HG03520 (cell line): Measurements from ENCODE around the gene POU2AF2.
"Not testable (repeated sequence)": the region's sequence is repeated elsewhere in the genome, so short reads cannot be mapped to it uniquely, and the experiment has no call there.

Experiments
- ATAC-seq: cut with Tn5 transposase; IDR thresholded peaks from one replicate; pipeline ENCODE4 v1.9.1; 2021; ENCODE audit warnings: mild to moderate bottlenecking, moderate library complexity; ENCODE audit not compliant: unreplicated experiment

Gene POU2AF2

DNA sequence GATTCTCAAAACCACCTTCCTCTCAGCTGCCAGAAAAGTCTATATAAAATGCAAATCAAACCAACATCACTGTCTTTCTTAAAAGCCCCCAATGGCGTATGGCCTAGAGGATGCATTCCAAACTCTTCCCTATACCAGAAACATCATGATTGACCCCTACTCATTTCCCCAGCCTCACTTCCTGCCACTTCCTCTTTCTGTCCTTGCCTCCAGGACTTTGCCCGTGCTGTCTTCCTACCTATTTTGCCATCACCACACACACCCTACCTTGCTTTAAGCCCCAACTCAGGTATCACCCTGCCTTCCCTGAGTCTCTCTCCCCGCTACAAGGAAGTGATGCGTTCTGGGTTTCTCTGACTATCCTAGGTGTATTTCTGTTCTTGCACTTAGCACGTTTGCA is 8.1 kb downstream of the POU2AF2 start:
- no peak for ATAC-seq

DNA sequence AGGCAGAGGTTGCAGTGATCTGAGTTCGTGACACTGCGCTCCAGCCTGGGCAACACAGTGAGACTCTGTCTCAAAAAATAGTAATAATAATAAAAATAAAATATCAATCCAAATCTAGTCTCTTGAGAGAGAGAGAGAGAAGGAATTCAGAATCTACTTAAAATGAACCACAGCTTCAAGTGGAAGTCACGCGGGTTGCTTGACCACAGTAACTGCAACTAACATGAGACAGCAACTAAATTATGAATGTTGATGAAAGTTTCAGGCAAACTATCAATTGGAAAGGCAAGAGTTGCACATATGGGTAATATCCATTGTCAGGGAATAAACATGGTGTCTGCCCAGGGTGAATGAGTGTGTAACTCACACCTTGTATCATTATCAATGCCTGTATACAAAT is 12.5 kb downstream of the POU2AF2 start:
- no peak for ATAC-seq

DNA sequence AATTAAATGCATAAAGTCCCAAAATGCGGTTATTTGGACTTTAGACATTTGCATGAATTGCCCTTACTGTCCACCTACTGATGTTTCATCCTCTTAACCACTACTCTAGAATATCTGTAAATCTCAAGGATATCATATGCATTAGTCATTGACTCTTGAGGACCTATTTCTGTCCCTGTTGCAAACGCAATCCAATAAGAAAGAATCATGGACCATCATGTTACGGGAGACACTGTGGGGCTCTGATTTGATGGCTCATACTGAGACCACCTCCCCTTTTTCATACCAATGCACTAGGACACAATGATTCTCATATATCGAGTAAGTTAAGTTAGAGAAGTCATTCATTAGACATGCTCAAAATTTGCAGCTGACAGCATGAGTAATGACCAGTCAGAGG is 14.4 kb downstream of the POU2AF2 start:
- no peak for ATAC-seq

DNA sequence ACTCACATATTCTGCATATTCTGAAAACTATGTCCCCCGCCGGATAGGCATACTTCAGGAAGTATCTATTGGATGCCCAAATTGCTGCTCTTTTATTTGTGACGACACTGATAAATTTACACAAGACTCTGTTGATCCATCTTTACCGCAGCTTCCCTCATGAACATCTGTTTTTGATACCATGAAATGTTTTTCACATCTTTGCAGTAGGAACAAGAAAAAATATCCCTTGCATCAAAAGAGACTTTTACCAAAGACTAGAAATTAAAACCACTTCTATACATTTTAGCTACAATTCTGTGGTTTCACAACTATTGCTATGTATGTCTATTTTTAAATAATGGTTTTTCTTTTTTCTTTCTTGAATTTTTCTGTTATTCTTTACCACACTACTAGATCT is 15.3 kb downstream of the POU2AF2 start:
- no peak for ATAC-seq

DNA sequence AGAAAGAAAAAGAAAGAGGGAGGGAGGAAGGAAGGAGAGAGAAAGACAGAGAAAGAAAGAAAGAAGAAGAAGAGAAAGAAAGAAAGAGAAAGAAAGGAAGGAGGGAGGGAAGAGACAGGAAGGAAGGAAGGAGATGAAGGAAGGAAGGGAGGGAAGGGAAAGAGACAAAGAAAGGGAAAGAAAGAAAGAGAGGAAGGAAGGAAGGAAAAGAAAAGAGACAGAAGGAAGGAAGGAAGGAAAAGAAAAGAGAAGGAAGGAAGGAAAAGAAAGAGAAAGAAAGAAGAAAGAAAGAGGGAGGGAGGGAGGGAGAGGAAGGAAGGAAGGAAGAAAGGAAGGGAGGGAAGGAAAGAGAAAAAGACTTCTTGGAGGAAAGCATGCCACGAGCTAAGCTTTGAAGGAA is 19.1 kb downstream of the POU2AF2 start:
- ATAC-seq: no peak

DNA sequence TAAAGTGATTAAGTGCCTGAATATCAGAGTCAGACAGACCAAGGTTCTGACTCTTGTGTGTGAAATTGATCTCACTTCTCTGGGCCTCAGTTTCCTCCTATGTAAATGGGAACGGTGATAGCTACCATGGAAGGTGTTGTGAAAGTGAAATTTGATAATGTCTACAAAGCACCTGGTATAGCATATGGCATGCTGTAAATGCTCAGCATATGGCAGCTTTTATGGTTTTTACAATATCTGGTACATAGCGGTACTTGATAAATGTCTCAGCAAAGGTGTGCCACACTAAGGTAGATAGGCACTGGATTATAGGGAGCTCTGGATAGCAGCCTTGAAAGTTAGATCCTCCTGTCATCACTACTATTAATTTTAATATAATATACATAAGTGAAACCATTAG is 19.9 kb downstream of the POU2AF2 start:
- no peak for ATAC-seq

DNA sequence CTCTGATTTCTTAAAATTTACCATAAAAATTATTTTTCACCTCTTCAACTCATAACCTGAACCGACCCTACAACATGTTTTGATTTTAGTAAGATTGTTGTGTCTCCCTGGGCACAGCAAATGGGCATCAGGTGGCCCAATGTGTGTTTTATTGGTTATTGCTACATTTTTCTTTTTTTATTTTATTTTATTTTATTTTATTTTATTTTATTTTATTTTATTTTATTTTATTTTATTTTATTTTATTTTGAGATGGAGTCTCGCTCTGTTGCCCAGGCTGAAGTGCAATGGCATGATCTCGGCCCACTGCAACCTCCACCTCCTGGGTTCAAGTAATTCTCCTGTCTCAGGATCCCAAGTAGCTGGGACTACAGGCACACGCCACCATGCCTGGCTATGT is 22.8 kb downstream of the POU2AF2 start:
- ATAC-seq: not testable (repeated sequence)

DNA sequence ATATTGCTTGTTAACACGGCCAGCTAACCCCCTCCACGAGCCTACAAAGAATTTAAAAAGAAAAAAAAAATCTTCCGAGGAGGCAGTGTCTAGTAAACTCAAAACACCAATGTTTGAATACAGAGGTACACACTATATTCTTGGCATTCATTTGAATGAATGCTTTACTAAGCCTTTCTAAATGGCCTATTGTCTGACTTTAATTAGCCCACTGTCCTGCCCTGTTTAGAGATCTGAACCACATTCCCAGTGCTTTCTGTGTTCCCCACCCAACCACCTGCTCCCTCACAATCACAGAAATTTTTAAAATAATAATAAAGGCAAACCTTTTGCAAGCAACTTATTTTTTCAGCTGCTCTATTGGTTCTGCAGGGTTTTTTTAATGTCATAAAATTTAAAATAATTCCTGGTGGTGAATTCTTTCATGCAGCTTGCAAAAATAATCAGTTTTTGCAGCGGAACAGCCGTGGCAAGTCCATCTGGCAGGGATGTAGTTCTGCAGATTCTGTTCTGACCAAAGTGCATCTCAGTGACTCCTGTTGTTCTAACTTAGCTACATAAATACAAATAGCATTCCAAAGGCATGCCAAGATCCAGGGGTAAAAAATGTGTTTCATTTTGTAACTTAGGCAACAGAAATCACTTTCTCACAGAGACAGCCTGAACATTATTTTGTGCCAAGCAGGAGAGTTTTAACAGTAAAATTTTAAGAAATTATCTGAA is 23.8 kb downstream of the POU2AF2 start:
- no peak for ATAC-seq

DNA sequence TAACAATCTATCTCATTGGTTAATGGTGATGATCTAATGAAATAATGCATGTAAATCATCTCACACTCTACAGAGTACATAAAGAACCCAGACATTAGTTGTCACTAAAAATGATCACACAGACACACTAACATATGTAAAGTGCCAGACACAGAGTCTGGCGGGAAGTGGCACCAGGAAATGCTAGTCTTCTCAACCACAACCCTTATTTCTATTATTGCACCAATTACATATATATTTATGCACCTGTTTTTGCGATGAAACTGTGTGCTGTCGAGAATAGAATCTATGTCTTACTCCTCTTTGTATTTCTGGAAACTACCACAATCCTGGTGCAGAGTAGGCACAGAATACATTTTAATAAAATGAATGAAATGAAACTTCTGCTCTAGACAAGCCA is 26.9 kb downstream of the POU2AF2 start:
- ATAC-seq: no peak

DNA sequence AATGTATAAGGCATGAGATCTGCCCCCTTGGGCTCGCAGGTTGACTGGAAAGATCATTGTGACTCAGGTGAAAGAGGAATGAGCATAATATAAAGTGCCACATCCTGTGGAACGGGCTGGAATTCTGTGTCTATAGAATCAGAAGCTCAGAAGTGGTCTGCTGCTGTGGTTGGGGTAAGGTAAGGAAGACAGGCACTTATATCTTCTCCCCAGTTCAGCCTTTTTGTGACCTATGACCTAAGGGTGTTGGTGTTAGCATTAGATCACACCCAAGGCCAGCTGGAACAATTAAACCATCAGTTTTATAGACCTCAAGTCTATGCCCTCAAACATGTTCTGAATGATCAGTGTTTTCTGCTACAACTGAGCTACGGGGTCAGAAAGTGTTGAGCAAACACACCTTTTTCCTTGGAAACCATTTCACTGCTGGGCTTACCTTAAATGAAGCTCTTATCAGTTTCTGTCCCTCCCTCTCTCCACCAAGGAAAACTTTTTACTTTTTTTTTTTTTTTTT is 37.1 kb downstream of the POU2AF2 start:
- ATAC-seq: no peak

DNA sequence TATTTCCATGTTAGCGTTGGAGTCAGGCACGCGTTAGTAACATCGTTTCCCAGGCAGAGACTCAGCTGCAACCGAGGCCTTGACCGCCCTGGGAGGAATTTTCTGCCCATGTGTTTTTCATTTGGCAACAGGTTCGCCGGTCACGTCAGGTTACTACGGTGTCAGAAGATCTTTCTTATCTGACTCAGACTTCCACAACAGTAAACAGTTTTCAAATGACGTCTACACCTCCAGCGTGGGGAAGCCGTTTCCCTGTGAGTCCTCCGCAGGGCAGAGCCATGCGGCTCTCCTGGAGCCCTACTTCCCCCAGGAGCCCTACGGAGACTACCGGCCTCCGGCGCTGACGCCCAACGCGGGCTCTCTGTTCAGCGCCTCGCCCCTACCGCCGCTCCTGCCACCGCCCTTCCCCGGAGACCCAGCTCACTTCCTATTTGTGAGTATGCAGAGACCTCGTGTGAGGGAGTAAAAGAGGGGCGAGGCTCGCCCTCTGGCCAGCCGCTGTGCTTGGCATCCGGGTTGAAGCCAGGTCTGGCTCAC is 38.5 kb downstream of the POU2AF2 start:
- ATAC-seq: no peak

DNA sequence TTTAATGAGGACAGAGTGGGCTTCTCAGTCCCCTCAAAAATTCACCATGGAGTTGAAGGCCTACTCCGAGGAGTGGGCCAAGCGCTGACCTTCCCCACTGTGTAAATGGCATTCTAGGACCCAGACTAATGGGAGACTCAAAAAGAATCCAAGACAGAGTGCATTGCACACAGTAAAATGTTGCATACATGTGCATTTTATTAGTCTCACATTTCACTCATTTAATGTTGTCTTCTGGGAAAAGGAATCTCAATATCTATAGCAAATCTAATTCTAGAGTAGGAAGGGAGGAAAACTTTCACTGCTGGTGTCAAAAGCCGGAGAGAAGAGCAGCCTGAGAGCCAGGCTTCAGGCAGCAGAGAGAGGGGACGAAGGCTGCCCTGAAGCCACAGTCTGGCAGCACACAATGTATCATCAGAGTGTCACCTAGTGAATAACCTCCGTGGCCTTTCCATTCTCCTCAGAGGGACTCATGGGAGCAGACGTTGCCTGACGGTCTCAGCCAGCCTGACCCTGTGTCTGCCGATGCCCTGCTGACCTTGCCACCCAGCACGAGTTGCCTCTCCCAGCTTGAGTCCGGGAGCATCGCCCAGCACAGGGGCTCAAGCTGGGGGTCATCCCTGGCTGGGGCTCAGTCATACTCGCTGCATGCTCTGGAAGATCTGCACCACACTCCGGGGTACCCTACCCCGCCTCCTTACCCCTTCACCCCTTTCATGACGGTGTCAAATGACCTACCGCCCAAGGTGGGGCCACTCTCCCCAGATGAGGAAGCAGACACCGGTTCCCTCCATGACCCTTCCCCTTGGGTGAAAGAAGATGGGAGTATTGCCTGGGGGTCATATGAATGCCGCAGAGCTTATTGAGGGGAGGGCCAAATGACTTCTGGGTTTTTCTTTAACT is 39.9 kb downstream of the POU2AF2 start:
- ATAC-seq: no peak

DNA sequence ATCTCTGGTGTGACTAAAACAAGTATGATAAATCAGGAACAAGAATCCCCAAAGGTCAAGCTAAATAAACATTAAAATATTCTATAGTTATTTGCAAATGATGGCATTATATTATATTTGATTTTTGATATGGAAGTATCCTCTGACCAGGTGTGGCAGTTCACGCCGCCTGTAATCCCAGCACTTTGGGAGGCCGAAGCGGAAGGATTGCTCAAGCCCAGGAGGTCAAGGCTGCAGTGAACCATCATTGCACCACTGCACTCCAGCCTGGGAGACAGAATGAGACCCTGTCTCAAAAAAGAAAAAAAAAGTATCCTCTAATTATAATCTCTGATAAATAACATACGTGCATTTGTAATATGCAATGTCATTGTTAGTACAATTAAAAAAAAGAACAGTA is 46.2 kb downstream of the POU2AF2 start:
- no peak for ATAC-seq

DNA sequence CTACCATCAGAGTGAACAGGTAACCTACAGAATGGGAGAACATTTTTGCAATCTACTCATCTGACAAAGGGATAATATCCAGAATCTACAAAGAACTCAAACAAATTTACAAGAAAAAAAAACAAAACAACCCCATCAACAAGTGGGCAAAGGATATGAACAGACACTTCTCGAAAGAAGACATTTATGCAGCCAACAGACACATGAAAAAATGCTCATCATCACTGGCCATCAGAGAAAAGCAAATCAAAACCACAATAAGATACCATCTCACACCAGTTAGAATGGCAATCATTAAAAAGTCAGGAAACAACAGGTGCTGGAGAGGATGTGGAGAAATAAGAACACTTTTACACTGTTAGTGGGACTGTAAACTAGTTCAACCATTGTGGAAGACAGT is 46.9 kb downstream of the POU2AF2 start:
- not testable (repeated sequence) for ATAC-seq

DNA sequence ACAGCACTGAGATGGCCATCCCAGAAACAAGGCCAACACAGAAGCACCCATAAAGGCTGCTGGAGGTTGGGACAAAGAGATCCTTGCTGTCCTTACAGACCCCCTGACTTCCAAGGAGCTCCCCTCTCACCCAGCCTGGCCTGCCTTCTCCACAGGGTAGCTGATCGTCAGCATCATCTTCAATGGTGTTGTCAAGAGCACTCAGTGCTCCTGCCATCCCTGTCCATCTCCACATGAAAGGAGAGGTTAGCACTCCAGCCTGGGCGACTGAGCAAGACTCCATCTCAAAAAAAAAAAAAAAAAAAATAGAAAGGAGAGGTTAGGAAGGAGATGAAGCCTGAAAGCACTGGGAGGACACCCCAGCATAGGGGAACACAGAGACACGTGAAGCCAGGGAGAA is 50.7 kb downstream of the POU2AF2 start:
- no peak for ATAC-seq

DNA sequence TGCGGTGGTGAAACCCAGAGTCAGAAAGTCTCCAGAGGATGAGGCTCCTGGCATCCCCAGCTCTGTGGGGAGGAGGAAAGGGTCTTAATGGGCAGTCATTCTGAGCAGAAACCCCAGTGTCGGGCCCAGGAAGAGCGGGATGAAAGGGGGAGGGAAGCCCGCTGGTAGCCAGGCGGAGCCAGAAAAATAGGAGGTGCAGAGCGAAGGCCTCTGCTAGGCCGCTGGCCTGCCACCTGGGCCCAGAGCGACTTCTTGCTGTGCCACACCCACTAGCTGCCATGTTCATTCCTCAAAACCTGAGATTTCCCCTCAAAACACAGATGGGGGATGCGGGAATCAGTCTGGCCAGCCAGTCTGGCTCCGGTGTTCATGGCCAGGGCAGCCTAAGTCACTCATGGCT is 52.2 kb downstream of the POU2AF2 start:
- no peak for ATAC-seq

DNA sequence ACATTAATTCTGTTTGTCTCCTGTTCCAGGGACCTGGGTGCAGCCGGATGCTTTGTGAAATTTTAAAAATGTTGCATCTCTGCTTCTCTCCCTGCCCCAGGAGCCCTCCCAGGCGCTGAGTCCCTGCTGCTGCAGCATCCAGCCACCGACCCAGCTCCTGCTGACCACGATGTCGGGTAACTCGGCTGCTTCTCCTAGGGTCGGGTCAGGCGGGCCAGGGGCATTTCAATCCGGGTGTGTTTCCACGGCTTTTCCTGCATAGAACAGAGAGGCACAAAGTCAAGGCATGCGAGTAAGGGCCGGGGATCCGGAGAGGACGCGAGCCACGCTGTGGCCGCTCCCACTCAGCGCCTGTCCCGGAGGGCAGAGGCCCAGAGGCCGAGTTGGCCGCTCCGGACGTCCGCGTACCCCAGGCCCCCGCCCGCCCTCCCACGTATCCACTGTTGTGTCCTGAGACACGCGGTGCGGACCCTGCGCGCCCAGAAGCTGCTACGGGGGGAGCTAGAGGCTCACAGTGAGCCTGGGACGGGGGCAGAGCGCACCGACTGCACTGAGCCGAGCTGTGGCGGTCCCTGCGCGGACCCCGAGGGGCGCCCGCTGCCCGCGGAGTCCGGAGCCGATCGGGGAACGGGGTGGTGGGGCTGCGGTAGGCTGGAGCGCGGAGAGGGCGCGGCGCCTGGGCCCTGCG is 53.0 kb downstream of the POU2AF2 start, which contains the start of gene POU2AF3:
Gene POU2AF3, plus strand, starts transcription at position 134 of the 688 bp plus-strand sequence. Its CDS starts 36 bp downstream, at position 170.
- ATAC-seq: no peak

DNA sequence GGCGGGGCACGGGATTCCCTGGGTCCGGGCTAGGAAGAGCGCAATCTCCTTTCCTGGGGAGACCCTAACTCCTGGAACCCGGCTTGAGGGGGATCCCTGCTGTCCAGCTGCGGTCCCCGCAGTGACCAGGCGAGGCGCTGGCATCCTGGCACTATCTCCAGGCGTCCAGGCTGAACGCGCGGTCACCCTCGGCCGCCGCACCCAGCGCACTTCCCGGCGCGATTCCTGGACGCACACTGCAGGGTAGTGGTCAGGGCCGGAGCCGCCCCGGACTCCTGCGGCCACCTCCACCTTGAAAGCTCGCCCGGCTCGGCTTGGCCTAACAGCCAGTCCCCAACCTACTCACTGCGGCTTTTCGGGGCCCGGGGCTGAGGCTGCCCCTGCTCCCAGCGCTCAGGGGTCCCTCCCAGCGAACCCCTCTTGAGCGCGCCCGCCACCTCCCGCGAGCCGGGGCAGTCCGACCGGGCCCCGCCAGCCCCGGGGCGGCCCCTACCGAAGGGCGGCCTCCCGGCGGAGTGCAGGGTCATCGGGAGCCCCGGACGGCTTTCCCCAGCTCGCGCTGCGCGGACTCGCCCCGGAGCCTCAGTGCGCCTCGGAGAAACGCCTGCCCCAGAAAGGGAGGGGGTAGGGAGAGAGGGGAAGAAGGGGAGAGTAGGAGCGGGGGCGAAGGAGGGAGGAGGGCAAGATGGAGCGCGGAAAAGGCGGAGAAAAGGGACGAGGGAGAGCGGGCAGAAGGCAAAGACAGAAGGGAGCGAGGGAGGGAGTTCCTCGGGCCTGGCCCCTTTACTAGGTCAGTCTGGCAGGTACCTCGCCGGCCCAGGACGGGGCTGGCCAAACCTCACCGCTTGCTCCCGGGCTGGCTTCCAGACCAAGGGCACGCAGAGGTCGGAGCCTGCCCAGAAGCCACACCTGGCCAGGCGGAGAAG is 53.8 kb downstream of the POU2AF2 start:
- peak; percentile 51 for ATAC-seq

DNA sequence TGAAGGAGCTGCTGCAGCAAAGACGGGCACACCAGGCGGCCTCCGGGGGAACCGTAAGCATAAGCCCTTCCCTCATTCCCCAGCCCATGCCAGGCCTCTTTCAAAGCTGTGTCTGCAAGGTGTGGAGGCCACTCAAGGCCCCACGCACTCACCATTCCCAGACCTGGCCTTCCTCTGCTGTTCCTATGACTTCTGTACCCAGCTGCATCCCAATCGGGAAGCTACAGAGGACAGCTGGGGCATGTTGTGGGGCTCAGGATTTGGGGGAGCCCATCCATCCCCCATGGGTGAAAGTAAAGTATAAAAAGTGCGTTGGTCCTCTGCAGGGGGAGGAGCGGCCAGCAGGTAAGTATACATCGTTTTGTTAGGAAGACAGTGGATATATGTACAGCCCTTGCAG is 55.0 kb downstream of the POU2AF2 start:
- no peak for ATAC-seq
